ENCODE results near the gene HINT2. TPM values are rescaled to one million over a fixed set of nuclear protein-coding genes. Genes with fewer than 3 reads are reported as not detected.
A peak's percentile ranks its signal among the peaks of the same experiment; 100 is the strongest.

HINT2 gene
- total RNA-seq, 2 donors from 2014 or later = 40.8 to 46.8 TPM

GRCh38 chr9:35792024-35792813 lies 22.6 kb downstream of the HINT2 start:
- Mint-ChIP-seq H3K9me3 (no peaks in the 10 kb centered on the region), H3K27me3 (no peaks in the 10 kb centered on the region), H3K4me1 (ENCODE audit: low read depth in 2 of 2) (peaks cover 11 to 17% of the 10 kb centered on the region in 2 donors), H3K36me3 (no peaks in the 10 kb centered on the region), H3K27ac (no peak overlapping the region), H3K4me3 (no peak overlapping the region)
- no peak for ATAC-seq
- no peak for DNase-seq (ENCODE audit: low spot score)

DNA sequence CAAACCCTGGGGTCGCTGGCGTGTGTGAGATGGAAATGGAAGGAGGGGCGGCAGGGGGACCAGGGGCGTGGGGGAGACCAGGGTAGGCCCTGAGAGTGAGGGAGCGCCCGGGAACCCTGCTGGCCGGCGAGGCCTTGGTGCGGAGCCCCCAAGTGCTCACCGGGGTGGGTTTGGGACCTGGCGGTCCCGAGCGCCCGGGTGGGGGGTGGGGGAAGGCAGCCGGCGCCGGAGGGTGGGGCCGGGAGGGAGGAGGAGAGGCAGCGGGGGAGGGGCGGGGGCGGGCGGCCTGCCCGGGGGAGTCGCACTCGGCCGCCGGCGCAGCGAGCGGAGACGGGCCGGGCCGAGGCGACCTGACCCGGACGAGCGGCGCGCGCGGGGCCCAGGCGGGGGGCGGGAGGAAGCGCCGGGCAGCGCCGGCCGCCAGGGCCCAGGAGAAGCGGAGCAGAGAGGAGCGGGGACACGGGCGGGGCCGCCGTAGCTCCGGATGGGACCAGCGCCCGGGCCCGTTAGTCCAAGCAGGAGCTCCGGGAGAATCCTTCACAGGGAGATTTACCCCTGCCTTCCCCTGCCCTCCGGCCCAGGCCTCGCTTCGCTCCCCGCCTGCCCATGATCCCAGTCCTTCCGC lies 23.4 kb downstream of the HINT2 start, which contains the start of gene NPR2:
TSS of gene NPR2 (plus strand) at position 295 of the 625 bp plus-strand sequence. CDS start 818 bp downstream, outside the sequence.
- DNase-seq (ENCODE audit: low spot score) = no peak
- Mint-ChIP-seq H3K27me3 (no peaks in the 10 kb centered on the region), H3K36me3 (no peaks in the 10 kb centered on the region), H3K27ac (no peak within 1 kb of the TSS), H3K9me3 (no peaks in the 10 kb centered on the region), H3K4me3 (no peak within 1 kb of the TSS), H3K4me1 (ENCODE audit: low read depth in 2 of 2) (peaks cover 6 to 13% of the 10 kb centered on the region in 2 donors)
- ATAC-seq = no peak

- ATAC-seq (peak; percentile 78 to 89), DNase-seq (ENCODE audit: low spot score) (peak; percentile 67)
- Mint-ChIP-seq H3K36me3 (peaks cover 5% of the 10 kb centered on the region), H3K9me3 (no peaks in the 10 kb centered on the region), H3K27me3 (no peaks in the 10 kb centered on the region), H3K27ac (no peak overlapping the region), H3K4me1 (ENCODE audit: low read depth in 2 of 2) (peaks cover 6 to 13% of the 10 kb centered on the region in 2 donors), H3K4me3 (no peak overlapping the region)
These were observed 24.2 kb downstream of the HINT2 start for GRCh38 chr9:35790385-35791296.

GRCh38 chr9:35790025-35790384 lies 24.8 kb downstream of the HINT2 start:
- no peak for DNase-seq (ENCODE audit: low spot score)
- Mint-ChIP-seq H3K4me1 (ENCODE audit: low read depth in 2 of 2) (peaks cover 6 to 10% of the 10 kb centered on the region in 2 donors), H3K9me3 (no peaks in the 10 kb centered on the region), H3K4me3 (no peak overlapping the region), H3K27me3 (no peaks in the 10 kb centered on the region), H3K27ac (no peak overlapping the region), H3K36me3 (peaks cover 6% of the 10 kb centered on the region)
- ATAC-seq = no peak

DNA sequence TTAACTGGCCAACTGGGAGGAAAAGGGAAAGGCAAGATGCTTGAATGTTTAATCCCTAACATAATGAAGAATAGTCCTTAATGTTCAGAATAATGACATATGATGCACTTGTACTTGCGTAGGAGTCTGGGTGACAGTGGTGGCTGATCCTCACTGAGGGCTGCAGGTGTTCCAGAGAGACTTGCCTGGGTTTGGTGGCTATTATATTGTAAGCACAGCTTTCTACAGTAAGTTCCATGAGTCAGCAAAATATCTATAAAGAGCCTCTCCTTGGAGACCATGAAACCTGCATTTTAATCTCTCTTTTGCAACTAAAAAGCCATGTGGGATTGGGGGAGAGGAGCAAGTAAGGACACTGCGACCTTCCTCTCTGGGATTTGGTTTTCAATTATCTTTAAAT lies 25.3 kb downstream of the HINT2 start:
- Mint-ChIP-seq H3K27me3 (no peaks in the 10 kb centered on the region), H3K9me3 (no peaks in the 10 kb centered on the region), H3K4me1 (ENCODE audit: low read depth in 2 of 2) (peaks cover 5 to 10% of the 10 kb centered on the region in 2 donors), H3K36me3 (peaks cover 6% of the 10 kb centered on the region), H3K4me3 (no peak overlapping the region), H3K27ac (no peak overlapping the region)
- ATAC-seq (no peak), DNase-seq (ENCODE audit: low spot score) (no peak)

DNA sequence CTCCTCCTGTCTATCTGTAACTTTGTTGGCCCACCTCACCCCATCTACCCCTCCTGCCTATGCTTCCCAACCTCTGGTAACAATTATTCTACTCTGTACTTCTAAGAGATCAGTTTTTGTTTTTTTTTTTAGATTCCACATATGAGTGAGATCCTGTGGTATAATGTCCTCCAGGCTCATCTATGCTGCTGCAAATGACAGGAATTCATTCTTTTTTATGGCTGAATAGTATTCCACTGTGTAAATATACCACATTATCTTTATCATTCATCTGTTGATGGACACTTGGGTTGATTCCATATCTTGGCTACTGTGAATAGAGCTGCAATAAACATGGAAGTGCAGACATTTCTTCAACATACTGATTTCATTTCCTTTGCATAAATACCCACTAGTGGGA lies 31.4 kb downstream of the HINT2 start:
- DNase-seq (ENCODE audit: low spot score) (no peak), ATAC-seq (no peak)
- Mint-ChIP-seq H3K4me1 (ENCODE audit: low read depth in 2 of 2) (no peaks in the 10 kb centered on the region), H3K27me3 (no peaks in the 10 kb centered on the region), H3K27ac (no peak overlapping the region), H3K9me3 (no peaks in the 10 kb centered on the region), H3K36me3 (peaks cover 17% of the 10 kb centered on the region), H3K4me3 (no peak overlapping the region)

GRCh38 chr9:35781066-35781465 lies 33.8 kb downstream of the HINT2 start:
- ATAC-seq (no peak), DNase-seq (ENCODE audit: low spot score) (no peak)
- Mint-ChIP-seq H3K9me3 (no peaks in the 10 kb centered on the region), H3K27ac (no peak overlapping the region), H3K4me1 (ENCODE audit: low read depth in 2 of 2) (no peaks in the 10 kb centered on the region), H3K4me3 (no peak overlapping the region), H3K36me3 (peaks cover 16% of the 10 kb centered on the region), H3K27me3 (no peaks in the 10 kb centered on the region)

DNA sequence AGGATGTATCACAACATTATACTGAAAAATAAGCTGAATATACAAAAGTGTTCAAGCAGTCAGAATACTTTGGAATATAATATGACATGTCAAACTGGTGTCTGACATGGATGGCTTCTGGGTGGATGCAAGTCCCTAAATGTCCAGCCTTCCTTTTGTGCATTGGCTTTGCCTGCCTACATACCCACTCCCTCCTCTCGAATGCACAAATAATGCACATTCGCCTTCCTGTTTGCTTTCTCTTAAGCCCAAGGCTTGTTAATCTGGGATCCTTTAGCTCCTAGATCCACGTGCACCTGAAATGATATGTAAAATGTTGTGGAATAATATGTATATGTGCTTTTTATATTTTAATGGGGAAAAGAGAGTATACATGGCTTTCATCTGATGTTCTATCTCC lies 36.3 kb downstream of the HINT2 start:
- no peaks in the 10 kb centered on the region for H3K4me1 Mint-ChIP-seq (ENCODE audit: low read depth in 2 of 2)
- ATAC-seq (no peak), DNase-seq (ENCODE audit: low spot score) (no peak)
- H3K36me3 Mint-ChIP-seq = peaks cover 2% of the 10 kb centered on the region
- no peak overlapping the region for H3K4me3 Mint-ChIP-seq
- H3K27ac Mint-ChIP-seq = no peak overlapping the region
- H3K27me3 Mint-ChIP-seq = no peaks in the 10 kb centered on the region
- H3K9me3 Mint-ChIP-seq = no peaks in the 10 kb centered on the region

- H3K36me3 Mint-ChIP-seq = no peaks in the 10 kb centered on the region
- no peak for DNase-seq (ENCODE audit: low spot score)
- no peak overlapping the region for H3K27ac Mint-ChIP-seq
- no peak for ATAC-seq
- H3K27me3 Mint-ChIP-seq = no peaks in the 10 kb centered on the region
- no peaks in the 10 kb centered on the region for H3K9me3 Mint-ChIP-seq
- no peak overlapping the region for H3K4me3 Mint-ChIP-seq
- H3K4me1 Mint-ChIP-seq (ENCODE audit: low read depth in 2 of 2) = no peaks in the 10 kb centered on the region
These were observed 38.8 kb downstream of the HINT2 start for GRCh38 chr9:35776018-35776417.

- Mint-ChIP-seq H3K9me3 (no peaks in the 10 kb centered on the region), H3K27me3 (no peaks in the 10 kb centered on the region), H3K36me3 (no peaks in the 10 kb centered on the region), H3K4me1 (ENCODE audit: low read depth in 2 of 2) (no peaks in the 10 kb centered on the region), H3K4me3 (no peak overlapping the region), H3K27ac (no peak overlapping the region)
- no peak for DNase-seq (ENCODE audit: low spot score)
- no peak for ATAC-seq
These were observed 39.8 kb downstream of the HINT2 start for GRCh38 chr9:35774907-35775635.

GRCh38 chr9:35771943-35772342 lies 42.9 kb downstream of the HINT2 start:
- no peaks in the 10 kb centered on the region for H3K36me3 Mint-ChIP-seq
- H3K4me3 Mint-ChIP-seq = no peak overlapping the region
- H3K4me1 Mint-ChIP-seq (ENCODE audit: low read depth in 2 of 2) = no peaks in the 10 kb centered on the region
- no peaks in the 10 kb centered on the region for H3K27me3 Mint-ChIP-seq
- ATAC-seq = no peak
- no peak overlapping the region for H3K27ac Mint-ChIP-seq
- DNase-seq (ENCODE audit: low spot score) = no peak
- no peaks in the 10 kb centered on the region for H3K9me3 Mint-ChIP-seq

- no peaks in the 10 kb centered on the region for H3K4me1 Mint-ChIP-seq (ENCODE audit: low read depth in 2 of 2)
- ATAC-seq (no peak), DNase-seq (ENCODE audit: low spot score) (no peak)
- no peaks in the 10 kb centered on the region for H3K27me3 Mint-ChIP-seq
- H3K4me3 Mint-ChIP-seq = no peak overlapping the region
- no peaks in the 10 kb centered on the region for H3K36me3 Mint-ChIP-seq
- no peak overlapping the region for H3K27ac Mint-ChIP-seq
- H3K9me3 Mint-ChIP-seq = no peaks in the 10 kb centered on the region
These were observed 43.3 kb downstream of the HINT2 start for GRCh38 chr9:35771534-35771933.

DNA sequence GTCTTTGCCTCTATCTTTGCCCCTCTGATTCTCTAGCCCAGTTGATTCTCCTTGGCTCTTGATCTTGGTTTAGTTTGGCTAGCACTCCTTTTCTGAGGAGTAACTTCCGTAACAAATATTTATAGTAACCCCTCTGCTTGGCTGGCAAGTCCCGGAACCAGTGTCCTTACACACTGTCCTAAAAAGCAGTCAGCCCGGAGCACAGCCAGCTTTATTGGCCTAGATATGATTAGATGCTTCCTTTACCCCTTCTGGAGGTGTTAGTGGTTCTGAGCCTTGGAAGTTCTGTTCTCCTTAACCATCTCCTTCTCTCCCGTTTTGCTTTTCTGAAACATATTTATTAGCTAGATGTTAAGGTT lies 43.8 kb downstream of the HINT2 start:
- ATAC-seq = no peak
- H3K27me3 Mint-ChIP-seq = no peaks in the 10 kb centered on the region
- H3K4me3 Mint-ChIP-seq = no peak overlapping the region
- no peaks in the 10 kb centered on the region for H3K9me3 Mint-ChIP-seq
- H3K36me3 Mint-ChIP-seq = no peaks in the 10 kb centered on the region
- H3K27ac Mint-ChIP-seq = no peak overlapping the region
- no peak for DNase-seq (ENCODE audit: low spot score)
- H3K4me1 Mint-ChIP-seq (ENCODE audit: low read depth in 2 of 2) = no peaks in the 10 kb centered on the region

All from natural killer cell treated with Interleukin-12 subunit alpha and Interleukin-12 subunit beta and Interleukin-15 and Interleukin-18, amount 100 ng/mL, for 72 hours (primary cell).